ENCODE results near the gene CISH. TPM values are rescaled to one million over a fixed set of nuclear protein-coding genes. Genes with fewer than 3 reads are reported as not detected.

The CISH gene
- total and polyA plus RNA-seq, 3 donors from 2014 or later: 1.3 to 5.8 (median 3.7) TPM

- Histone ChIP-seq H3K4me1 (peaks cover 9% of the 10 kb centered on the region), H3K27ac (no peak overlapping the region), H3K4me3 (no peak overlapping the region), H3K36me3 (ENCODE audit: low read depth, missing control alignments) (no peaks in the 10 kb centered on the region), H3K9me3 (no peaks in the 10 kb centered on the region), H3K27me3 (no peaks in the 10 kb centered on the region)
- DNase-seq: no peak
- WGBS, 2 donors: 50 to 86% methylated on average over 1 of the region's 1 CpG
- intact Hi-C loops (cut with DNase I; ENCODE audit: low total_unique reads): loop anchor here (5.0 kb wide), 1 partner anchor 38 kb away; the partner anchor contains the start of gene CISH
- TF ChIP-seq, protein P1, sequence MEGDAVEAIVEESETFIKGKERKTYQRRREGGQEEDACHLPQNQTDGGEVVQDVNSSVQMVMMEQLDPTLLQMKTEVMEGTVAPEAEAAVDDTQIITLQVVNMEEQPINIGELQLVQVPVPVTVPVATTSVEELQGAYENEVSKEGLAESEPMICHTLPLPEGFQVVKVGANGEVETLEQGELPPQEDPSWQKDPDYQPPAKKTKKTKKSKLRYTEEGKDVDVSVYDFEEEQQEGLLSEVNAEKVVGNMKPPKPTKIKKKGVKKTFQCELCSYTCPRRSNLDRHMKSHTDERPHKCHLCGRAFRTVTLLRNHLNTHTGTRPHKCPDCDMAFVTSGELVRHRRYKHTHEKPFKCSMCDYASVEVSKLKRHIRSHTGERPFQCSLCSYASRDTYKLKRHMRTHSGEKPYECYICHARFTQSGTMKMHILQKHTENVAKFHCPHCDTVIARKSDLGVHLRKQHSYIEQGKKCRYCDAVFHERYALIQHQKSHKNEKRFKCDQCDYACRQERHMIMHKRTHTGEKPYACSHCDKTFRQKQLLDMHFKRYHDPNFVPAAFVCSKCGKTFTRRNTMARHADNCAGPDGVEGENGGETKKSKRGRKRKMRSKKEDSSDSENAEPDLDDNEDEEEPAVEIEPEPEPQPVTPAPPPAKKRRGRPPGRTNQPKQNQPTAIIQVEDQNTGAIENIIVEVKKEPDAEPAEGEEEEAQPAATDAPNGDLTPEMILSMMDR (IDR thresholded peaks at IDR 0.05): no peak
- TF ChIP-seq POLR2A (IDR thresholded peaks at IDR 0.05): no peak
These were observed 37.1 kb downstream of the CISH start for GRCh38 chr3:50574444-50574831.

GRCh38 chr3:50573566-50574443 is 37.8 kb downstream of the CISH start:
- TF ChIP-seq, protein P1 (IDR thresholded peaks at IDR 0.05): no peak
- no peak for TF ChIP-seq POLR2A (IDR thresholded peaks at IDR 0.05)
- H3K27ac ChIP-seq: no peak overlapping the region
- 88% methylated on average over 8 of the region's 8 CpGs for whole genome bisulfite sequencing, 2 donors
- H3K4me3 ChIP-seq: no peak overlapping the region
- H3K27me3 ChIP-seq: no peaks in the 10 kb centered on the region
- intact Hi-C loops (cut with DNase I; ENCODE audit: low total_unique reads): loop anchor here (5.0 kb wide), 1 partner anchor 38 kb away; the partner anchor contains the start of gene CISH
- H3K9me3 ChIP-seq: no peaks in the 10 kb centered on the region
- no peaks in the 10 kb centered on the region for H3K36me3 ChIP-seq (ENCODE audit: low read depth, missing control alignments)
- peaks cover 9% of the 10 kb centered on the region for H3K4me1 ChIP-seq
- DNase-seq: no peak

DNA sequence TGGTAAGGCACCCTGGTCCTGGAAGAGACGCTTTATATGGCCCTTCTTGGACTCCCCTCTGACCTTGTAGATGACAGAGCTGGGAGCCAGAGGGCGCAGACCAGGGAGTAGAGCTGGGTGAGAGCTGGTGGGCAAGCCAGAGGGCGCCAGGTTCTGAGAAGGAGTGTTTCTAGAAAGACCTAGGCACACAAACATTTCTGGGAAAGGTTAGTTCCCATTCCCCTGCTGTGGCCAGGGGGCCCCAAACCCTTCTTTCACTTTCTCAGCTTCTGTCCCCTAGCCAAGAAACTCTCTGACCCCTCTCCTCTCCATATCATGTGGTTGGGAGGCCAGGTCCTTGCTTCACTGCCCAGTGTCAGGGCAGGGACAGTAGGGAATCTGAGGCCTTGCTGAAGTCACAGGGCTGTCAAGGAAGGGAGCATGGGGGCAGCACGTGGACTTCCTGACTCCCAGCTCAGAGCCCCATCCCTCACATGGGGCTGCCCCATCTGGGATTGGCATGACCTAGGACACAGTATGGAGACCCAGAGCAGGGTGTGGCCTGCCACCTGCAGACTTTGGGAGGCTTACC is 38.7 kb downstream of the CISH start:
- intact Hi-C loops (cut with DNase I; ENCODE audit: low total_unique reads): loop anchor here (5.0 kb wide), 1 partner anchor 39 kb away; the partner anchor contains the start of gene CISH
- 94 to 100% methylated on average over 3 to 4 of the region's 4 CpGs for WGBS, 2 donors
- no peaks in the 10 kb centered on the region for H3K9me3 ChIP-seq
- no peaks in the 10 kb centered on the region for H3K36me3 ChIP-seq (ENCODE audit: low read depth, missing control alignments)
- no peaks in the 10 kb centered on the region for H3K27me3 ChIP-seq
- H3K4me1 ChIP-seq: peaks cover 14% of the 10 kb centered on the region
- no peak for DNase-seq
- TF ChIP-seq, protein P1 (IDR thresholded peaks at IDR 0.05): no peak
- no peak for TF ChIP-seq POLR2A (IDR thresholded peaks at IDR 0.05)
- H3K27ac ChIP-seq: no peak overlapping the region
- H3K4me3 ChIP-seq: no peak overlapping the region

- Histone ChIP-seq H3K4me3 (no peak overlapping the region), H3K4me1 (peaks cover 14% of the 10 kb centered on the region), H3K27ac (no peak overlapping the region), H3K27me3 (no peaks in the 10 kb centered on the region), H3K9me3 (no peaks in the 10 kb centered on the region), H3K36me3 (ENCODE audit: low read depth, missing control alignments) (no peaks in the 10 kb centered on the region)
- peak; percentile 77 for DNase-seq
- WGBS, 2 donors: 40 to 43% methylated on average over 1 of the region's 1 CpG
- no peak for TF ChIP-seq POLR2A (IDR thresholded peaks at IDR 0.05)
- TF ChIP-seq, protein P1 (IDR thresholded peaks at IDR 0.05): peak; percentile 80 to 86 (median 84)
- intact Hi-C loops (cut with DNase I; ENCODE audit: low total_unique reads): loop anchor here (5.0 kb wide), 1 partner anchor 40 kb away; the partner anchor contains the start of gene CISH
These were observed 39.4 kb downstream of the CISH start for GRCh38 chr3:50572158-50572557.

All from testis (tissue), 3 donors.